IPS-18c (cell line): Measurements from ENCODE around the gene KRT71.

Experiments
- H3K4me3 ChIP-seq: 2 replicates; pipeline ENCODE4 v1.7.0; 2013; ENCODE audit warnings: low read depth, mild to moderate bottlenecking, low read length, moderate library complexity; ENCODE audit not compliant: insufficient read depth
- H3K9me3 ChIP-seq: one replicate; pipeline ENCODE4 v1.6.1; 2013; ENCODE audit warnings: mild to moderate bottlenecking, low read length, moderate library complexity; ENCODE audit not compliant: control insufficient read depth, insufficient read depth

Gene KRT71

DNA sequence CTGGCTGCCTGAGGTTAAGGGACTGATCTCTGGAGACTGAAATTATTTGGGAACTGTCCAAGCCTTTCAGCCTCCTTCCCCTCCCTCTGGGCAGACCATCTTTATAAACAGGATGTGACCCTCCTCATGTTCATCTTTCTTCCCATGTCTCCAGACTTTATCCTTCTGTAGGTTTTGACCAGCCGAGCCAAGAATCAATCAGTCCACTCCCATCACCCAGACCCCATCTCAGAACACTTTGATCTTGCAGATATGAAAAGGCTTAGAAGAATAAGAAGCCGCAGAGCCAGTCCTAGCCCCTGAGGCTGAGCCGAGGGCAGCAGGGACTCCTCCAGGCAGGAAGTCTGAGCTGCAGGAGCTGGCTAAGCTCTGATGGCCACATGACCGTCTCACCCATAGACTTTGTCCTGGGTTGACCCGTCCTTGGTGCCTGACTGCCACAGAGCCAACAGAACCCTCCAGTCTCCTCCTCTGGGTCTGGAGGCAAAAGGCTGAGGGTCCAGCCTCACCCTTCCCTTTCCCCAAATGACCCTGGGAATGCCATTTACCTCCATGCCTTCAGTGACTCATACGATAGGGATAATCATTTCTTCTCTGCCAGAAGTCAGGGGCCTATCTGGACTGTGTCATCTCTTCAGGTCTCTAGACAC is 1.6 kb downstream of the KRT71 start:
- Histone ChIP-seq H3K4me3 (no peak overlapping the region), H3K9me3 (no peaks in the 10 kb centered on the region)

DNA sequence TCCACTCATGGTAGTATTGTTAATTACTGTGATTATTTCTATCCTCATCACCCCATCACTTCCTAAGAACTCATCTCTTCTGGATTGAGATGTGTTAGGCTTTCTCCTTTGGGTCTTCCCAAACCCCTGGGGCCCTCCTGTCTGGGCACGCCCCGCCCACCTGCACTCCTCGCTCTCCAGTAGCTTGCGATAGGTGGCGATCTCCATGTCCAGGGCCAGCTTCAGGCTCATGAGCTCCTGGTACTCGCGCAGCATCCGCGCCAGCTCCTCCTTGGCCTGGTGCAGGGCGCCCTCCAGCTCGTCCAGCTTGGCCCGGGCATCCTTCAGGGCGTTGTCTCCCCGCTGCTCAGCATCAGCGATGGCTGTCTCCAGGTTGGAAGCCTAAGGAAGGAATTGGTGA is 6.8 kb downstream of the KRT71 start:
- Histone ChIP-seq H3K4me3 (no peak overlapping the region), H3K9me3 (no peaks in the 10 kb centered on the region)

- Histone ChIP-seq H3K9me3 (no peaks in the 10 kb centered on the region), H3K4me3 (no peak overlapping the region)
These were observed 8.7 kb downstream of the KRT71 start for GRCh38 chr12:52543985-52544883.

DNA sequence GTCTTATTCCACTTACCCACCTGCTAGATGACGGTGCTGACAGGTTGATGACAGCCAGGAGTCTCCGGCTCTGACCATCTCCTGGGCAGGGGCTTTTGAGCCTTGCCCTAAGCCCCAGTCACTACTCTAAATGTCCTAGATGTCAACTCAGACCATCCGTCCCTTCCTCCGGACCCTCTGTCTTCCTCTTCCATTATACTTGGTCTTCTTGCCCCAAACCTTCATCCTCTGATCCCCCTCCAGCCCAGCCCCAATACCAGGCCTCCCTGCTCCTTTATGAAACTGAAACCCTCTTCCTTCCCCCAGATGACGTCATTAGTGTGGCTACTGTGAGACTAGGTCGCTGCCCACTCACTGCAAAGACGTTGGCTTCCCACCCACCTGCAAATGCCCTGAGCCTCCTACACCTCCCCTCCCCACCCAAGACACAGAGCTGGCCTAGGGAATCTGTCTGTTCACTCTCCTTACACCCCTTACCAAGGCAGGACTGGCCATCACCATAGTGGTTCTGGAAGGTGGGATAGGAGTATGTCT is 10.1 kb downstream of the KRT71 start:
- Histone ChIP-seq H3K4me3 (no peak overlapping the region), H3K9me3 (no peaks in the 10 kb centered on the region)

DNA sequence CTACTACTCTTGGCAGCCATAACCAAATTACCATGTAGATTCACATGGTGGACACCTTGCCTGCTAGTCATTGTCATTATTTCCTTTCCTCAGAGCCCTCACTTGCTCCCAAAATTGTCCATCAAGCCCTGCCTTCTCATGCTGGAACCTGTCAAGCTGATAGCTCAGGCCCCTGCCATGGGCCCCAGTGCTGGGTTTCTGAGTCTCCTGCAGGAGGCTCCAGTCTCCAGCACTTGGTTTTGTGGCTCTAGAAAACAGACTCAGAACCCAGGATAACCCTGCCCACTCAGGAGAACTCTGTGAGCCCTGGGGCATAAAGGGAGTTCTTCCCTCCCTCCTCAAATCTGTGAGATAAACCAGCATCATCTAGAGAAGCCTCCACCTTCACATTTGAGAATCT is 10.8 kb downstream of the KRT71 start:
- Histone ChIP-seq H3K4me3 (no peak overlapping the region), H3K9me3 (no peaks in the 10 kb centered on the region)

- no peak overlapping the region for H3K4me3 ChIP-seq
These were observed 11.2 kb downstream of the KRT71 start for GRCh38 chr12:52541709-52542108.

GRCh38 chr12:52540531-52540930 is 12.4 kb downstream of the KRT71 start:
- no peak overlapping the region for H3K4me3 ChIP-seq
- H3K9me3 ChIP-seq, result no peaks in the 10 kb centered on the region

More at GRCh38 chr12:52541709-52542108, 11.2 kb downstream of the KRT71 start:
- H3K9me3 ChIP-seq, result no peaks in the 10 kb centered on the region

DNA sequence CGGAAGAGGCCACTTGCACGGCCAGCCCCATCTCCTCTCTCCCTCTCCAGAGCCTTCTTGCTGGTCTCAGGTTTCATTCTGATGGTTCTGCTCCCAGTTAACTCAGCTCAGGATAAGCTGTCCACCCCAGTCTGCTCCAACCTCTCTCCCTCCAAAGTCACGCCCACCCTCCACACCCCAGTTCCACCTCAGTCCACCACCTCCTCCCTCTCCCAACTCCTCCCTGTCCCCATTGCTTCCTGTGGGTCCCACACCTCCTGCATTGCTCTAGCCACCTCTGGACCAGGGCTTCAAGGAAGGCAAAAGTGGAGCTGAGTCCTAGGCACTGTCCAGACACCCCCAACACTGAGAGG is 13.1 kb downstream of the KRT71 start:
- Histone ChIP-seq H3K4me3 (no peak overlapping the region), H3K9me3 (no peaks in the 10 kb centered on the region)

GRCh38 chr12:52539083-52539820 is 13.7 kb downstream of the KRT71 start:
- Histone ChIP-seq H3K4me3 (no peak overlapping the region), H3K9me3 (no peaks in the 10 kb centered on the region)

- H3K9me3 ChIP-seq, result no peaks in the 10 kb centered on the region
- H3K4me3 ChIP-seq, result no peak overlapping the region
These were observed 15.8 kb downstream of the KRT71 start for GRCh38 chr12:52537101-52537500.

GRCh38 chr12:52535574-52535973 is 17.4 kb downstream of the KRT71 start:
- Histone ChIP-seq H3K4me3 (no peak overlapping the region), H3K9me3 (no peaks in the 10 kb centered on the region)

GRCh38 chr12:52534482-52534881 is 18.5 kb downstream of the KRT71 start:
- H3K4me3 ChIP-seq, result no peak overlapping the region
- H3K9me3 ChIP-seq, result no peaks in the 10 kb centered on the region

- Histone ChIP-seq H3K4me3 (no peak overlapping the region), H3K9me3 (no peaks in the 10 kb centered on the region)
These were observed 19.1 kb downstream of the KRT71 start for GRCh38 chr12:52533686-52534470.

GRCh38 chr12:52532636-52533035 is 20.3 kb downstream of the KRT71 start:
- Histone ChIP-seq H3K9me3 (no peaks in the 10 kb centered on the region), H3K4me3 (no peak overlapping the region)

DNA sequence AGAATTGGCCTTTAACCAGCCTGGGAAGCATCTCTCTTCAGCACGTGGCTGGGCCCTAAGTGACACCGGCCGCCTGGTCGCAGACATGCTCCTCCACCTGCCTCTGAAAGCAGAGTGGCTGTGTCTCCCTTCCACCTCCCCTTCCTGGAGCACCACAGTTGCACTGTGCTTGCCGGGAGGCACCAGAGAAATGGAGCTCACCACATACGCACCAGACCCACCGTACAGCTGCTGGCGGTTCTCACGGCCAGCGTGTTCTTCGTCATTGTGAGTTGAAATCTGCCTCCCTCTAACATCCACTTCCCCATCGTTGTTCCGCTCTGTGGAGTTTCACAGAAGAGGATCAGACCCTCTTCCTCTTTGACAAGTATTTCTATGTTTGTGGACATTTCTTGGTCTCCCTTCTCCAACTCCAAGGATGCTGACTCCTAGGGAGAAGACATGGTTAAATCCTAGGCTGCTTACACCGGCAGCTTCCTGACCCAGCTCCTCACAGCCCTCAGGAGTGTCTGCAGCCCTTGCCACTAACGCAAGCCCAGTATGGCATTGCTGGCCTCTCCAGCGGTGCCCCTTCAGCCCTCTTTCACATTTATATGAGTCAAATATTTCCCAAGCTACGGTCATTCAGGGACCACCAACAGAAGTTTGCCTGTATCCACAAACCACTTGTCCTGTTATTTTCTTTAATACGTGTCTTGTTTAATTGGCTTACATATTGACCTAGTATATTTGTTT is 21.2 kb downstream of the KRT71 start:
- Histone ChIP-seq H3K4me3 (no peak overlapping the region), H3K9me3 (no peaks in the 10 kb centered on the region)

- Histone ChIP-seq H3K9me3 (no peaks in the 10 kb centered on the region), H3K4me3 (no peak overlapping the region)
These were observed 22.0 kb downstream of the KRT71 start for GRCh38 chr12:52530905-52531304.
